ENCODE measurements around the gene SYNPO2L. TPM values are rescaled to one million over a fixed set of nuclear protein-coding genes. Genes with fewer than 3 reads are reported as not detected.

Gene SYNPO2L
- total RNA-seq, 2 experiments from 2014 or later: not detected

- H3K4me3 Mint-ChIP-seq: no peak overlapping the region
- H3K36me3 Mint-ChIP-seq: no peaks in the 10 kb centered on the region
- H3K27ac Mint-ChIP-seq: no peak overlapping the region
- DNase-seq: no peak
- no peaks in the 10 kb centered on the region for H3K9me3 Mint-ChIP-seq
- no peaks in the 10 kb centered on the region for H3K27me3 Mint-ChIP-seq
- H3K4me1 Mint-ChIP-seq: no peaks in the 10 kb centered on the region
Observed at GRCh38 chr10:73601486-73601921, 54.3 kb downstream of the SYNPO2L start.

GRCh38 chr10:73597346-73597745, 58.5 kb downstream of the SYNPO2L start:
- Mint-ChIP-seq H3K27me3 (no peaks in the 10 kb centered on the region), H3K9me3 (no peaks in the 10 kb centered on the region), H3K4me3 (no peak overlapping the region), H3K27ac (no peak overlapping the region), H3K36me3 (no peaks in the 10 kb centered on the region), H3K4me1 (peaks cover 2% of the 10 kb centered on the region)
- DNase-seq: no peak

Other genes starting within 250 kb of the SYNPO2L start
- 100 to 1,000 TPM; 120 to 126 TPM for gene ANXA7, start 242.0 kb downstream of the SYNPO2L start, total RNA-seq
- 1 to 10 TPM in 1 of 2 experiments, under 1 TPM in 1; 0.94 to 1.4 TPM for gene MSS51, start 222.5 kb downstream of the SYNPO2L start, total RNA-seq
- gene PPP3CB, start 160.0 kb downstream of the SYNPO2L start, total RNA-seq: 10 to 100 TPM; 37.7 to 38.9 TPM
- gene USP54, start 64.7 kb downstream of the SYNPO2L start, total RNA-seq: 1 to 10 TPM; 7.7 to 8.1 TPM
- gene MYOZ1, start 14.6 kb downstream of the SYNPO2L start, total RNA-seq: not detected
- gene AGAP5, start 42.1 kb upstream of the SYNPO2L start, total RNA-seq: 1 to 10 TPM; 5.4 to 6.7 TPM
- gene SEC24C, start 88.3 kb upstream of the SYNPO2L start, total RNA-seq: 10 to 100 TPM; 74.6 to 74.9 TPM
- gene CHCHD1, start 126.0 kb upstream of the SYNPO2L start, total RNA-seq: 10 to 100 TPM; 34.8 to 38.6 TPM
- 10 to 100 TPM; 31.0 to 35.5 TPM for gene ZSWIM8, start 129.6 kb upstream of the SYNPO2L start, total RNA-seq
- 10 to 100 TPM; 45.9 to 49.7 TPM for gene NDST2, start 155.6 kb upstream of the SYNPO2L start, total RNA-seq
- gene CAMK2G, start 218.5 kb upstream of the SYNPO2L start, total RNA-seq: 10 to 100 TPM; 16.5 to 17.4 TPM

Measured in activated naive CD8-positive, alpha-beta T cell treated with anti-CD3 and anti-CD28 coated beads for 36 hours (primary cell).